Bone marrow (tissue), 2 donors: ENCODE data around the gene PDILT.
"Not testable (repeated sequence)": the region's sequence is repeated elsewhere in the genome, so short reads cannot be mapped to it uniquely, and the experiment has no call there.

Source experiments
- DNase-seq, 2 donors: peaks; one replicate each; lab custom pipeline; 2025; lab: John Stamatoyannopoulos, UW

The PDILT gene, protein sequence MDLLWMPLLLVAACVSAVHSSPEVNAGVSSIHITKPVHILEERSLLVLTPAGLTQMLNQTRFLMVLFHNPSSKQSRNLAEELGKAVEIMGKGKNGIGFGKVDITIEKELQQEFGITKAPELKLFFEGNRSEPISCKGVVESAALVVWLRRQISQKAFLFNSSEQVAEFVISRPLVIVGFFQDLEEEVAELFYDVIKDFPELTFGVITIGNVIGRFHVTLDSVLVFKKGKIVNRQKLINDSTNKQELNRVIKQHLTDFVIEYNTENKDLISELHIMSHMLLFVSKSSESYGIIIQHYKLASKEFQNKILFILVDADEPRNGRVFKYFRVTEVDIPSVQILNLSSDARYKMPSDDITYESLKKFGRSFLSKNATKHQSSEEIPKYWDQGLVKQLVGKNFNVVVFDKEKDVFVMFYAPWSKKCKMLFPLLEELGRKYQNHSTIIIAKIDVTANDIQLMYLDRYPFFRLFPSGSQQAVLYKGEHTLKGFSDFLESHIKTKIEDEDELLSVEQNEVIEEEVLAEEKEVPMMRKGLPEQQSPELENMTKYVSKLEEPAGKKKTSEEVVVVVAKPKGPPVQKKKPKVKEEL

DNA sequence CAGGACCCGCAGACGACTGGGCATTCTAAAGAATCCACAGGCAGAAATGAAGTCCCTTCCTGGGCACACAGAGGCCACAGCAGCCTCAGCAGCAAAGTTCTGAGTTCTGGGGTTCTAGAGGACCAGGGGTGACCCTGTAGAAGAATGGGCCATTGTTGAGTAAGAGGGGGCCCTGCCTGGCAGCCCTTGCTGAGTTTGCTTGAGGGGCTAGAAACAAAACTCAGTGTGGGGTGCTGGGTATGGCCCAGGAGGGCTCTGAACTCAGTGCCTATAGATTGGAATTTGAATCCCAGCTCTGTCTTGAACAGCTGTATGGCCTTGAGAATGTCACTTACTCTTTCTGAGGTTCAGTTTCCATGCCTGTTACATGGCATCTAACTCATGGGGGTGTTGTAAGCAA is at the start of gene PDILT:
PDILT (minus strand) TSS at position 101 of the 400 bp plus-strand sequence. CDS start 5,437 bp downstream, outside the sequence.
- DNase-seq: no peak

DNA sequence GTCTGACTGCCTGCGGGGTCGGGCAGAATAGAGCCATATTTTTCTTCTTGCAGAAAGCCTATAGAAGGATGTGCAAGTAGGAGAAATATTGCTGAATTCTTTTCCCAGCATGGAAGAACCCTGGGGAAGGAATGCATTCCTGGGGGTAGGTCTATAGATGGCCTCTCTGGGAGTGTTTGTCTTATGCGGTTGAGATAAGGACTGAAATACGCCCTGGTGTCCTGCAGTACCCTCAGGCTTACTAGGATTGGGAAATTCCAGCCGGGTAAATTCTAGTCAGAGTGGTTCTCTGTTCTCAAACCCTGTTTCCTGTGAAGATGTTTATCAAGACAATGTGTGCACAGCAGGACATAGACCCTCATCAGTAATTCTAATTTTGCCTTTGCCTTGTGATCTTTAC is 49.1 kb upstream of the PDILT start:
- DNase-seq: not testable (repeated sequence)

DNA sequence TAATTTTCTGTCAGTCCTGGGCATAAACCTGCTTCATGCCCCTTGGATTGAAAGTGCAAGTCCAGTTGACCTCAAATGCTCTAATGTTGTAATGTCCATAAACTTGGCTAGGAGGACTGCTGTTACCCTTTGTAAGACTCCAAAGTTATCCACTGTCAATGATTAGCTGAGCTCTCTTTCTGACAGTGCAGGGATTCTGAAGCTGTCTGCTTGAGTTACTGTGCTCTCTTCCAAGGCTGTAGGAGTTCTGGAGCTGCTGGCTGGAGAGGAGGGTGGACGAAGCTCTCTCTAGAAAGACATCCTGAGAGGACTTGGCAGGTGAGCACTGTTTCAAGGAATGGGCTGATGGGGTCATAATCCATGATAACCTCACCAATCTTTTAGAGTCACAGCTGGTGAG is 46.8 kb upstream of the PDILT start, which contains the start of gene ACSM2A:
ACSM2A (plus strand) TSS at position 158 of the 400 bp plus-strand sequence. CDS start 8,594 bp downstream, outside the sequence.
- not testable (repeated sequence) for DNase-seq

DNA sequence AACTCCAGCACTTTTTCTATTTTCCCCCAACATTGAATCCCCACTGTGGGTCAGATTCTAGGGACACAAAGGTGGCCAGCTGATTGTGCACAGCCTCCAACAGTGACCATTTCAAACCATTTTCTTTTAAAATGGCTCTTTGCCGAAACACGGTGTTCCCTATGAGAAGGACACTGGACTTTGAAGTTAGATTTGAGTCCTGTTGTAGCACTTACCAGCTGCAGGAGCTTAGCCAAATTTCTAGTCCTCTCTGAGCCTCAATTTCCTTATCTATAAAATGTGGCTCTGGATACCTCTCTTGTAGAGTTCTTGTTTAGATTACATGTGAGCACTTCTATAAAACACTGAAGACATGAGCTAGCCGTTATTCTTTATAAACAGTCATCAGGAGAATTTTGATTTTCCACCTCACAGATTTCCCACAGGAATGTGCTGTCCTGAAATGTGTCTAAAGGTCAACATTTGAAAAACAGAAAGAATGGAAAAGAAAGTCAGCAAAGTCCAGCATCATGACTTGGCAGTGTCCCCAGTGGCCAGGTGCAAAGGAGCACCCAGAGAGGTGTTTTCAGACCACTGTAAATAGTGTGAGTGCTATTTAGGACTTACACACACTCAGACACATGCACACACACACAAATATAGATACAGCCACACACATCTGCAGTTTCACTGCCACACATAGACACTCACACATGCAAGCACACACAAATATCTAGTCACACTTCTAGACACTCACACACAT is 42.3 kb upstream of the PDILT start:
- not testable (repeated sequence) for DNase-seq

DNA sequence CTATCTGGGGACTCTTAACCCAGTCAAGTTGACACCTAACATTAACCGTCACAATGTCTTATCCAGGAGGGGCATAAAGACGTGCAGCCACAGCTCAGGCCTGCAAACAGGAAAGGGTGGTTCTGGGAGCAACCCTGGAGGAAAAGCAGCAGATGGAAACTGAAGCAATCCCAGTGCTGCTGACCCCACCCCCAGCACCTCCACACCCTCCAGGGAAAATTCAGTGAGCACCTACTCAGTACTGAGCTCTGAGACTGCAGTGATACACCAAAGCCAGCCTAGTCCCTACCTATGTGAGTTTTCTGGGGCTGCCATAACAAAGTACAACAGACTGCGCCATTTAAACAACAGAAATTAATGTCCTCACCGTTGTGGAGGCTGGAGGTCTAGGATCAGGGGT is 37.3 kb upstream of the PDILT start:
- not testable (repeated sequence) for DNase-seq

DNA sequence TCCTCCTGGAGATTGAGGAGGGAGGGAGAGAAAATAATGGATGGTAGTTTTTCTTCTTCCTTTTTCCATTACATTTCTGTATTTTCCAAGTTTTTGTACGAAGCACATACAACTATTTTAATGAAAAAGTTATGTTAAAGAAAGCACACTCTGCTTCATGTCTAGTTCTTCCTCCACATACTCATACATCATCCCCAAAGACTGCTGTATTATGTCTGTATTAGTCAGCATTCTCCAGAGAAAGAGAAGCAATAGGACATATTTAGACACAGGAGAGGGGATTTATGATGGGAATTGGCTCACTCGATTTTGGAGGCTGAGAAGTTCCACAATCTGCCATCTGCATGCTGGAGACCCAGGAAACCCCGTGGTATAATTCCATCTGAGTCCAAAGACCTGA is 36.7 kb upstream of the PDILT start:
- no peak for DNase-seq

DNA sequence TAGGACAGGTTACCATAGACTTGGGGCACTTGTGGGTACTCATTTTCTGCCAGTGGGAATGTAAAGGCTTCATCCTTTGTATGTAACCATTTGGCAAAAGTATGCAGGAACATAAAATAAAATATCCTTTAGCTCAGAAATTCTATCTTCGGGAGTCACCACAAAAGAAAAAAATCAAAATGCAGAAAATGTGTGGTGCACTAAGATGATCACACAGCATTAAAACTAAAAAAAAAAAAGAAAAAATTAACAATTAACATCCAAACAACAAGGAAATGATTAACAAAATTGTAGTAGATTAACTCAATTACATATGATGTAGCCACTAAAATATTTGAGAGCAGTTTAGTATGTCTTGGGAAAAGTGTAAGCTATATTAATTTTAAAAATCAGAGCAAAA is 36.2 kb upstream of the PDILT start:
- DNase-seq: not testable (repeated sequence)

DNA sequence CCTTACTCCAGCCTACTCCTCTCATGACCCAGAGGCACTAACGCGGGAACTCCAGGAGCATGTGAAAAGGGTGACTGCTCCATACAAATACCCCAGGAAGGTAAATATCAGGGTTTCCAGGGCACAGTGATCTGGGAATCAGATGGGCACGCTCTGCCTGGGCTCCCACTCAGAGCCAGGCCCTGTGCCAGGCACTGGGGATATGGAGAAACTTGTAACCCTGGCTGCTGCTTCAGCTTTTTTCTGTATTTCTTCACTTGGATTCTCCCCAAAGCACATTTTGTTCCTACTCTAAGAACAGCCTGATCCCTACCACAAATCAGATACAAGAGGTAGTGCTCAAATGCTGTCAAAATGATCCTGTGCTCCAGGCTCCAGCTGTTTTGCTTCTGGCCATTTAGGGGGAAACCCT is 35.3 kb upstream of the PDILT start:
- DNase-seq: not testable (repeated sequence)

DNA sequence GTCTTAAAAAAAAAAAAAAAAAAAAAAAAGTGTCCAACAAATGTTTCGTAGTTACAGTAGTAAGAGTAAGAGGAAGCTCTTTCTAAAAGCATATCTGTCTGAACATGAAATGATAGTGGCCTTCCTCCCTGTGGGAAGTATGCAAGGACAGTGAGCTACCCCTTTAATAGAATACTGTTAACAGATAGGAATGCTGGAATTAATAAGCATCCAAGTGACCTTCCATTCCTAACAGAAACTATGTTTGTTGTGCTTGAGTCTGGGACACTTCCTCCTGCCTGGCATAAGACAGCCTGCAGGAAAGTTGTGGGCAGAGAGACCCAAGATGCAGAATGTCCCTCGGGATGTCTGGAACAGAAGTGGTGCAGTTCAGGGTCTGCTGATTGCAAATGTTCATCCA is 34.4 kb upstream of the PDILT start:
- not testable (repeated sequence) for DNase-seq

DNA sequence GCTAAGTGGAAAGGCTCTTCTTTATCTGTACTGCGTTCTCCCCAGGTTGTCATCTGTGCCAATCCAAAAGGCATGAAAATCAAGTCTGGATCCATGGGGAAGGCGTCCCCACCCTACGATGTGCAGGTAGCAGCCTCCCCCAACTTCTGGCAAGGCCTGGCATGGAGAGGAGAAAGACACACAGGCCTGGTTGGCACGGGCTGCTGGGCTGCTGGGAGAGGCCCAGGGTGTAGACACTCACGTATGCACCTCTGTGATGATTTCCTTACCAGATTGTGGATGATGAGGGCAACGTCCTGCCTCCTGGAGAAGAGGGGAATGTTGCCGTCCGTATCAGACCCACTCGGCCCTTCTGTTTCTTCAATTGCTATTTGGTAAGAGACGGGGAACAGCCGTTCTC is 26.4 kb upstream of the PDILT start:
- DNase-seq: no peak

DNA sequence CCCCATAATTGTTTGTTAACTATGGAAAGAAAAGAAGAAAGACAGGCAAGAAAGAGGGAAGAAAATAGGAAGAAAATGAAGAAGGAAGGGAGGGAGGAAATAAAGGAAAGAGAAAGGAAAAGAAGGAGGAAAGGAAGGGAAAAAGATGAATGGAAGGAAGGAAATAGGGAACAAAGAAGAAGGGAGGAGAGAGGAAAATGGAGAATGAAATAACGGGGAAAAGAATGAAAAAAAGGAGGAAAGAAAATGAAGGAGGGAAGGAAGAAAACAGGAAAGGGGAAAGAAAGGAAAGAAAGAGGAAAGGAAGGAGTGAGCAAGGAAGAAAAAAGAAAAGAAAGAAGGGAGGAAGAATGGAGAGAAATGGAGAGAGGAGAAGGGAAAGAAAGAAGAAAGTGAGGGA is 25.9 kb upstream of the PDILT start:
- DNase-seq: not testable (repeated sequence)

DNA sequence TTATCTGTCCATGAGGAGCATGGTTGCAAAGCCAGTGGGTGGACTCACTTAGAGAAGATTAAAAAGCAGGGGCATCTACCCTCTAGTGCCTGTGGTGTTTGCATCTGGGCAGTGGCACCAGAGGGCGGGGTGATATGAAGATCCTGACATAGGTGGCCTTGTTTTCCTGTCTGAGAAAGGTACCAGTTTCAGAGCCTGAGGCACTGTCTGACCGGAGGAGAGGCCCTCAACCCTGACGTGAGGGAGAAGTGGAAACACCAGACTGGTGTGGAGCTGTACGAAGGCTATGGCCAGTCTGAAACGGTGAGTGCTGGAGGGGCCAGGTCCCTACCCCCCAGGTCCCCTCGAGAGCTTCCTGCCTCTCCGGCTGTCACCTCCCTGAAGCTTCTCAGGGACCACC is 25.0 kb upstream of the PDILT start:
- DNase-seq: not testable (repeated sequence)

DNA sequence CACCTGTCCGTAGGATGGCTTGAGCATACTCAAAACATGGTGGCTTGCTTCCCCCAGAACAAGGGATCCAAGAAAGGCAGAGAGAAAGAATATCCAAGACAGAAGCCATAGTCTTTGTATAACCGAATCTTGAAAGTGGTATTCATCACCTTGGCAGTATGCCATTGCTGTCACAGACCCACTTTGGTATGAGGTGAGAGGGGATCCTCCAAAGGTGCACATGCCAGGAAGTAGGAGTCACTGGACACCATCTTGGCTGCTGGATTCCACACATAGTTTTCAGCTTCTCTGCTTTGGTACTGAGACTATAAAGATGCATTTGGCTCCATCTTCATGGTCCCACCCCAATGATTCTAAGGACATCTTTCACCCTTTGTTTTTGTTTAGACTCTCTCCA is 22.9 kb upstream of the PDILT start:
- not testable (repeated sequence) for DNase-seq

DNA sequence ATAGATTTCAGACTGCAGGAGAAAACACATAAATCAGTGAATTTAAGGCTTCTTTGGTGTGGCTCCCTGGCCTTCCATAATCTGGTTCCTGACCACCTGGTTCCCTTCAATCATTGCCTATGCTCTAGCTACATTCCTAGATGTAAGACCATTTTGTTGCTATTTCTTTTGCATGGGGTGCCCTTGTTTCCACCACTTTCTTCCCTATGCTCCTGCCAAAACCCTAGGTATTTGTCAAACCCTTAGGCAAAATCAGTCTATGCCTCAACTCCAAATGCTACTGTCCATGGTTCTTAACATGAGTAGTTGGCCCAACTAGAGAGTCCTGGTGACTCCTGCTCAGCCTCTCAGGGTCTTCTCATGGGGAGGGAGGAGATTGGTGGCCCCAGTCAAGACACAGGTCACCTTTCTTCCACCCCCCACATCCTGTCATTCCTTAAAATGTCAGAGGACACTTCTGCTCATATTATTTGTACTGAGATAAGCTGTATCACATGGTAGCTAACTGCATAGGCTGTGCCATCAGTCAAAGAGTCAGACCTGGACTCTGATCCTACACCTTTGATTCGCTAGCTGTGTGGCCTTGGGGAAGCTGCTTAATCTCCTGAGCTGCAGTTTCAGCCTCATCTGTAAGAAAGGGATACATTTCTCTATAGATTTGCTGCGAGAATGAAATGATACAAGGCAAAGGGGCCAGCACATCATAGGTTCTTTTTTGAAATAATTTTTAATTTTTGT is 19.8 kb upstream of the PDILT start:
- no peak for DNase-seq

DNA sequence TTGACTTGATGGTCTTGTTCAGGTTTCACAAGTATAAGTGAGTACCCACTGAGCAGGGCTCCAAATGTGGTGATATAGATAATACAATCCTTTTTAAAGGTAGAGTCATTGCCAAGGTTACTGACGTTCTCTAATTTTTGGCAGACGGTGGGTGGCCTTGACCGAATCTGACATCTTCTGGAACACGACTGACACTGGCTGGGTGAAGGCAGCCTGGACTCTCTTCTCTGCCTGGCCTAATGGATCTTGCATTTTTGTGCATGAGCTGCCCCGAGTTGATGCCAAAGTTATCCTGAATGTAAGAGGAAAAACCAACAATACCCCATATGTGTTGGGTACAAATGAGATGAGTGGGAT is 19.2 kb upstream of the PDILT start:
- not testable (repeated sequence) for DNase-seq

DNA sequence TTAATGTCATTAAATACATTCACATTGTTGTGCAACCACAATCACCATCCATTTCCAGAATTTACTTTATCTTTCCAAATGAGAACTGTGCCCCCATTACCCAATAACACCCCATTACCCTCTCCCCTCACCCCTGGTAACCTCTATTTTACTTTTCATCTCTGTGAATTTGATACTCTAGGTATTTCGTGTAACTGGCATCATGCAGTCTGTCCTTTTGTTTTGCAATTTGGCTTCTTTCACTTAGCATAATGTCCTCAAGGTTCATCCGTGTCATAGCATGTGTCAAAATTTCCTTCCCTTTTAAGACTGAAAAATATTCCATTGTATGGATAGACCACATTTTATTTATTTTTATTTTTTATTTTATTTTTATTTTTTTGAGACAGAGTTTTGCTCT is 17.2 kb upstream of the PDILT start:
- DNase-seq: not testable (repeated sequence)

DNA sequence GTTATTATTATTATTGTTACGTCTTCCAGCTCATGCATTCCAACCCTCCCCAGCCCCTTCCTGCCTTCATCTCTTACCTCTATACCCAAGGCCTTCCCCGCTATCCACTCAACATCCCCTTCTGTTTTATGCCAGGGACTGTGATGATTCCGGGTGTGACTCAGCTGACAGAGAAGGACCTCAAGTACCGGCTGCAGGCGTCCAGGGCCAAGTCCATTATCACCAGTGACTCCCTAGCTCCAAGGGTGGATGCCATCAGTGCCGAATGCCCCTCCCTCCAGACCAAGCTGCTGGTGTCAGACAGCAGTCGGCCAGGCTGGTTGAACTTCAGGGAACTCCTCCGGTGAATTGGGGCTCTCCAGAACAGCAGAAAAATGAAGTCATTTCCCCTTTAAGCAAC is 14.6 kb upstream of the PDILT start:
- DNase-seq: not testable (repeated sequence)

DNA sequence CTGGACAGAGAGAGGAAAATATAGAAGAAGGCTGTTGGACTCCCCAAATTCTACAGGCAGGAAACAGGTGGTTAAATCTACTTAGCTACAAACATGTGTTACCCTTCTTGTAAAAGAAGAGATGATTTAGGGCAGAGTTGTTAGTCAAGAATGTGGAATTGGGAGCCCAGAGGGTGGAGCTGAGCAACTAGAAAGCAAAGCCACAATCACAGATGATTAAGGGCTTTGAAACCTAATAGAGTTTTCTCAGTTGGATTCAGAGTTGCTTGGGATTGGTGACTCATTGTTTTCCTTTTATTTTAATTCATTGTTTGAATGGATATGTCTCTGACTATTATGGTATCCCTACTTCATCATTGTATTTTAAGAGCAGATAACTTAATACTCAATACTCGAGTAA is 11.0 kb upstream of the PDILT start:
- DNase-seq: no peak

DNA sequence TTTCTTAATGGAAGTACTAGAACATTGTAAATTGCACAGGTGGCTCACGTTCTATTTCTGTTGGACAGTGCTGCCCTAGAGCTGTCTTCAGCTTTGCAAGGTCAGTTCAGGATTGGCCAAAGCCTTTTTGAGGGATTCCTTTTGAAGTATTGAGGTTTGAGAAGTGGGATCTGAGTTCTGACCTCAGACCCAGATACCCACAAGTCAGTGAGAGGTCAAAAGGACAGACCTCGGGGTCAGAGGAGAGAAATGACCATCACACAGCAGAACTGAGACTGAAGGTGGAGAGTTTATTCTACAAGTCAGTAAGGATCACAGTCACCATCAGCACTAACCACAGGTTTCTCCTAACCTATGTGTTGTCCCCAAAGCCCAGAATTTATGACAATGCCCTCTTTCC is 6.5 kb upstream of the PDILT start:
- DNase-seq: no peak

DNA sequence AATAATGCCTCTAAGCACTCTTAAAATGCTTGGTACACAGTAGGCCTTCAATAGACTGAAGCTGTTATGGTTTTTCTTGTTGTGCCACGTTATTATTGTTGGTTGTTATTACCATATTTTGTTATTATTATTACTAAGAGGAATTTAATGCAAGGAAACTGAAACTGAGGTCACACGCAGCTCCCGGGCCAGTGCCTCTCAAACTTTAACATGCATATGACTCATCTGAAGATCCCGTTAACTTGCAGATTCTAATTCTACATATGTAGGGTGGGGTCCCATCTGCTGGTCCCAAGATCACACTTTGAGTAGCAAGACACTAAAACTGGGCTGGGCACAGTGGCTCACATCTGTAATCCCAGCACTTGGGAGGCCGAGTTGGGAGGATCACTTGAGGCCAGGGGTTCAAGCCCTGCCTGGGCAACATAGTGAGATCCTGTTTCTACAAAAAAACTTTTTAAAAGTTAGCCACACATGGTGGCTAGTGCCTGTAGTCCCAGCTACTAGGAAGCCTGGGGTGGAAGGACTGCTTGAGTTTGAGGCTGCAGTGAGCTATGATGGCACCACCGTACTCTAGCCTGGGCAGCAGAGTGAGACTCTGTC is 5.7 kb upstream of the PDILT start:
- no peak for DNase-seq

DNA sequence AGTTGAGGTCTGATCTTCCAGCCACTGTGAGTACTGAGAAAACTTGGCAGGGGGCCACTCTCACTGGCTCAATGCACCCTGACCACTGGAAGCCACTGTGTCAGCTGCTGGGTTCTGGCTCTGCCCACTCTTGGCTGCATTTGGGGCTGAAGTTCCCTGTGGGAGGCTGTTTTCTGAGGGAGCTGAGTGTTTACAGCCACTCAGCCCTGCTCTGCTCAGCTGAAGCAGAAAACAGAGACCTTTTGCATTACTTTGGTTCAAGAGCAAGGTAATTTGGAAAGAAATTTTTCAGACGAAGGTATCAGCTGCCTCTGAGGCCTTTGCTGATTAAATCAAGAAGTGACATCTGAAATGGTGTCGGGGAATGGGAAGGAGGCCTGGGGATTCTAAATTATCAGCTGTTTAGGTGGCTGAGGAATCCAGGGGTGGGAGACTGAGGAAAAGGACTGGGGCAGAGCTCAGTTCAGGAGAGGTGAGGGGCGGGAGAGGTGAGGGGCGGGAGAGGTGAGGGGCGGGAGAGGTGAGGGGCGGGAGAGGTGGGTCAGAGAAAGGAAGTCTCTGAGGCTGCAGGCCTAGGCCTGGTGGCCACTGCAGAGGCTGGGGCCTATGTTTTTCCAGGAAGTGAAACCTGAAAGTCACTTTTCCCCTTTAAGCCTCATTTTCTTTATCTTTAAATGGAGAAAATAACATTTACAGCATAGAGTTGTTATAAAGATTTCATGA is 5.0 kb upstream of the PDILT start, which contains the start of gene ACSM5:
ACSM5 (plus strand) TSS at position 137 of the 723 bp plus-strand sequence. CDS start 1,951 bp downstream, outside the sequence.
- DNase-seq: no peak
